GM18868 (cell line): ENCODE measurements around the gene LRRC45.

Experiments
- ATAC-seq: cut with Tn5 transposase; IDR thresholded peaks from one replicate; pipeline ENCODE4 v1.9.1; 2021; ENCODE audit warnings: mild to moderate bottlenecking, moderate library complexity; ENCODE audit not compliant: unreplicated experiment

LRRC45 gene

GRCh38 chr17:82060614-82061013 lies 37.5 kb downstream of the LRRC45 start:
- ATAC-seq, result no peak

- ATAC-seq, result no peak
These were observed 38.2 kb downstream of the LRRC45 start for GRCh38 chr17:82061047-82061925.

GRCh38 chr17:82062076-82062983 lies 39.2 kb downstream of the LRRC45 start:
- no peak for ATAC-seq

- ATAC-seq, result no peak
These were observed 39.9 kb downstream of the LRRC45 start for GRCh38 chr17:82062984-82063368.

GRCh38 chr17:82063424-82064415 lies 40.6 kb downstream of the LRRC45 start:
- ATAC-seq, result no peak

- ATAC-seq, result no peak
These were observed 41.5 kb downstream of the LRRC45 start for GRCh38 chr17:82064433-82065192.

GRCh38 chr17:82065193-82065637 lies 42.1 kb downstream of the LRRC45 start:
- peak; percentile 8 for ATAC-seq

GRCh38 chr17:82065638-82066303 lies 42.7 kb downstream of the LRRC45 start, which contains the start of gene DUS1L:
Gene DUS1L, minus strand, starts transcription at chr17:82065804. Its CDS starts 745 bp downstream, at chr17:82065059.
- peak; percentile 67 for ATAC-seq

- ATAC-seq, result no peak
These were observed 47.5 kb downstream of the LRRC45 start for GRCh38 chr17:82070611-82071010.

GRCh38 chr17:82072827-82073226 lies 49.7 kb downstream of the LRRC45 start:
- no peak for ATAC-seq

- no peak for ATAC-seq
These were observed 50.3 kb downstream of the LRRC45 start for GRCh38 chr17:82073446-82073845.

GRCh38 chr17:82076018-82076784 lies 53.1 kb downstream of the LRRC45 start:
- no peak for ATAC-seq

GRCh38 chr17:82076785-82077591 lies 53.9 kb downstream of the LRRC45 start:
- no peak for ATAC-seq

- no peak for ATAC-seq
These were observed 54.7 kb downstream of the LRRC45 start for GRCh38 chr17:82077617-82078358.

- ATAC-seq, result no peak
These were observed 55.3 kb downstream of the LRRC45 start for GRCh38 chr17:82078433-82078832.

GRCh38 chr17:82079001-82079677 lies 56.0 kb downstream of the LRRC45 start:
- no peak for ATAC-seq
